Measurements from ENCODE around the gene MAML2. TPM values are rescaled to one million over a fixed set of nuclear protein-coding genes. Genes with fewer than 3 reads are reported as not detected.

MAML2 gene
- total and polyA plus RNA-seq, 2 of the 13 experiments (the other 11 are each of a cell fraction or from before 2014, with no cell fraction given) = 2.3 to 25.9 TPM

DNA sequence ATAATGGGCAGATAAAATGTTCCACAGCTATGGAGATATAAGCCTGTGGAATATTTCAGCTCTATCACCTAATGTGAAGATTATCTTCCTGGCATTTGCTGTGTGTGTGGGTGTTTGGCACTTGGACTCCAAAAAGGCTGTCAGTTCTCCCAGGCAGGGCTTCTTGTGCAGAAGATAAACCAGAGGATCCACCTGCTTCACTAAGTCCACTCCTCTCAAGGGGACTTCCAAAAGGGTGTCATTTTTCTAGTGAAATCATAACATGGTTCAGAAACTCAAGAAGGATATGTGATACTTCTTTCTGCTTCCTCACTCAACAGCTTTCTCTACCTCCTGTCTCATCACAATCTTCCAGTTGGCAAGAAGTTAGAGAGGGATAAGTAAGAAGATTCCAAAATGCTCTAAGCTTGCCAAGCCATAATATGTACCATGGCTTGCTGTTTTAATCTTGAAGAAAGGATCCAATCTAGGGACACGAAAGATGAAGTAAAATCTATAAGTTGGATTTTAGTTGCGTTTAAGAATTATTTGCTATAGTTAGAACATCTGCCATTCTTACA is 212.9 kb downstream of the MAML2 start:
- H3K9ac ChIP-seq (ENCODE audit: insufficient read depth, low read depth, low read length) = no peak overlapping the region
- DNase-seq (ENCODE audit: low spot score) (no peak), ATAC-seq (no peak), FAIRE-seq (no peak)
- no peaks in the 10 kb centered on the region for H3K79me2 ChIP-seq (ENCODE audit: insufficient read depth, low read length)
- H3K27me3 ChIP-seq (ENCODE audit: control insufficient read depth in 1 of 2, insufficient read depth in 2 of 2, low read length in 2 of 2) = no peaks in the 10 kb centered on the region
- peaks cover 0 to 4% of the 10 kb centered on the region in 2 experiments; a peak in 4 of 5 replicates for H3K36me3 ChIP-seq (replicated peaks in 1 of 2; ENCODE audit: control insufficient read depth in 1 of 2, insufficient read depth in 2 of 2, low read length in 2 of 2)
- no peak overlapping the region for H2AFZ ChIP-seq (ENCODE audit: low read length)
- no peak overlapping the region for H3K4me2 ChIP-seq (ENCODE audit: low read depth, low read length)
- no peak overlapping the region for H3K4me3 ChIP-seq (replicated peaks in 1 of 3; ENCODE audit: insufficient read depth in 1 of 3, low read depth in 2 of 3, low read length in 3 of 3)
- H4K20me1 ChIP-seq (ENCODE audit: insufficient read depth, low read length) = no peaks in the 10 kb centered on the region
- H3K4me1 ChIP-seq (ENCODE audit: insufficient read depth, low read length) = peaks cover 33% of the 10 kb centered on the region
- 99% methylated on average over 2 of the region's 2 CpGs for WGBS (ENCODE audit: low lambda C conversion rate)
- H3K9me3 ChIP-seq (ENCODE audit: low read length) = no peaks in the 10 kb centered on the region
- H3K27ac ChIP-seq (ENCODE audit: extremely low read length, insufficient read depth, low read length) = no peak overlapping the region
- ChIA-PET POLR2A (no interaction called here), CTCF (ENCODE audit: low intra/inter-chr PET ratio, low total read pairs) (no interaction called here)
- TF ChIP-seq TOPORS (CRISPR knock-in tag; IDR thresholded peaks at IDR 0.05) = no peak
- TF ChIP-seq U2AF1 (optimal IDR thresholded peaks at IDR 0.05; ENCODE audit: low read depth, low read length) = no peak
- TF ChIP-seq SNAPC2 (CRISPR knock-in tag; IDR thresholded peaks at IDR 0.05) = no peak
- no peak for TF ChIP-seq SAP130 (CRISPR knock-in tag; IDR thresholded peaks at IDR 0.05; ENCODE audit: low read depth)
- no peak for TF ChIP-seq ESRRA (CRISPR knock-in tag; IDR thresholded peaks at IDR 0.05; ENCODE audit: low read depth)
- TF ChIP-seq ZNF816 (CRISPR knock-in tag; IDR thresholded peaks at IDR 0.05; ENCODE audit: borderline replicate concordance) = no peak
- no peak for TF ChIP-seq ZNF83 (CRISPR knock-in tag; IDR thresholded peaks at IDR 0.05; ENCODE audit: borderline replicate concordance)
- TF ChIP-seq, protein P1, sequence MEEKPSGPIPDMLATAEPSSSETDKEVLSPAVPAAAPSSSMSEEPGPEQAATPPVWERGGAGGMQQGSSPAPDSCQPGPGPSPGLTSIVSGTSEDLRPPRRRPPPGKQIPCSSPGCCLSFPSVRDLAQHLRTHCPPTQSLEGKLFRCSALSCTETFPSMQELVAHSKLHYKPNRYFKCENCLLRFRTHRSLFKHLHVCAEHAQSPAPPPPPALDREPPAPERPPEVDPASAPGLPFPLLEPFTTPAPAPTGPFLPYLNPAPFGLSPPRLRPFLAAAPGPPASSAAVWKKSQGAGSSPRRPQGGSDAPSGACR (CRISPR knock-in tag; IDR thresholded peaks at IDR 0.05) = no peak
- no peak for TF ChIP-seq ZMYM4 (CRISPR knock-in tag; IDR thresholded peaks at IDR 0.05)
- TF ChIP-seq NCOA2 (CRISPR knock-in tag; IDR thresholded peaks at IDR 0.05) = no peak
- intact Hi-C loops (cut with micrococcal nuclease; ENCODE audit: unreplicated experiment) (no loop called here), in situ Hi-C loops (cut with HindIII; ENCODE audit: extremely low pct_ligation_motif_present, low pct_unique_long_range_greater_than_20kb) (no loop called here)
- BruUV-seq (replicated peaks) = no TSS peak
